Ureter (tissue), 1 donor: ENCODE results near the gene NBEA. TPM values are rescaled to one million over a fixed set of nuclear protein-coding genes. Genes with fewer than 3 reads are reported as not detected.
"Not testable (repeated sequence)": the region's sequence is repeated elsewhere in the genome, so short reads cannot be mapped to it uniquely, and the experiment has no call there.

Source experiments
- DNase-seq: peaks from one replicate; pipeline ENCODE4 v3.0.0-alpha.2; 2020; ENCODE audit warnings: low spot score
- total RNA-seq: library from RNA; stranded (reverse); gene quantifications from one replicate; pipeline ENCODE4 v1.2.4, GENCODE V29; 2023
- donor health status: DM: yes; HTN: yes; CAD: no.

Gene NBEA
- 16.7 TPM for total RNA-seq

DNA sequence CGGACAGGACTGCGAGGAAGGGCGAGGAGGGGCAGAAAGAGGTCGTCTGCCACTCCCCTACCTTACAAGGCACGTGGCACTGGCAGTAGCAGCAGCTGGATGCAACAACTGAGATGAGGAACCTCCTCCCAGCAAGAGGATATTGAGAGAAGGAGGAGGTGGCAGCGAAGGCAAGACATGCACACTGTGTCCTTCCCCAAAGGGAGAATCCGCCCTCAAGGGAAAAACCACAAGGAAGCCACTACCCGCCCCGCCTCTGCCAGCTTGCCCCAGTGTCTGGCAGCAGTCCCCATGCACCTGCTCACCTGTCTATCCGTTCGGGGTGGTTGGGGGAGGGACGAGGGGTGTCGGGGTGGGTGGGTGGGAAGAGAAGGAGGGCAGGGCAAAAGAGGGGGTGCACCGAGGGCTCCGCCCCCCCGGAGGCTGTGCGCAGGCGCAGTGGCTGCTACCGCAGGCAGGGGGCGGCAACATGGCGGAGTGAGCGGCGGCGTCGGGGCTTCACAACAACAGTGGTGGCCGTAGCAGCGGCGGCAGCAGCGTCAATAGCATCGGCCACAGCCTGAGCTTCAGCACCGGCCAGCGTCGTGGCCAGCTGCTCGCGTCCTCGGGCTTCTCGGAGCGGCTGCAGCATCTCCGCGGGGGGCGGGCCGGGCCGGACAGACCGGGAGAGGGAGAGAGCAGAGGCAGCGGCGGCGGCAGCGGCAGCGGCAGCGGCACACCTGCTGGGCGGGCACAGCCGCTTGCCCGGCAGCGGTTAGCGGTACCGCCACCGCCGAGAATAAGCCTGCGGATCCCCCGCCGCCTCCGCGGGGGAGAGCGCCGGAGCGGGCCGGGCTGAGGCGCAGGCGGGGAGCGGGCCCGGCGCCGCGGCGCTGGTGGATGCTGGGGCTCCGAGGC lies at the start of gene NBEA:
NBEA (plus strand) TSS at position 436 of the 897 bp plus-strand sequence. CDS start 551 bp downstream, outside the sequence.
- peak; percentile 77 for DNase-seq

DNA sequence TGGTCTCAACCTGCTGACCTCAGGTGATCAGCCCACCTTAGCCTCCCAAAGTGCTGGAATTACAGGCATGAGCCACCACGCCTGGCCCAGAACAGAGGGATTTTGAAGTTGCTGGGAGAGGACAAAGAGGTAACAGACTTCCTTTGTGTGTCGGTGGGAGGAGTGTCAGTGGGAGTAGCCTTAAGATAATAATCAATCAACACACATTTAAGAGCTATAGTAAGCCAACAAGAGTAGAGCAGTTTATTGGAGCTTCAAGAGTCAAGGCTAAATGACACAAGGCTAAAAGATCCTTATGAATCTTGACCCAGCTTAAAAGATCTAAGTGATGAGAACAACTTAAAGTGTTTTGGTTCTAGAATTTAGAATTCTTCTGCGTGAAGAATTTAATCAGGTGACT lies 47.3 kb upstream of the NBEA start:
- no peak for DNase-seq

DNA sequence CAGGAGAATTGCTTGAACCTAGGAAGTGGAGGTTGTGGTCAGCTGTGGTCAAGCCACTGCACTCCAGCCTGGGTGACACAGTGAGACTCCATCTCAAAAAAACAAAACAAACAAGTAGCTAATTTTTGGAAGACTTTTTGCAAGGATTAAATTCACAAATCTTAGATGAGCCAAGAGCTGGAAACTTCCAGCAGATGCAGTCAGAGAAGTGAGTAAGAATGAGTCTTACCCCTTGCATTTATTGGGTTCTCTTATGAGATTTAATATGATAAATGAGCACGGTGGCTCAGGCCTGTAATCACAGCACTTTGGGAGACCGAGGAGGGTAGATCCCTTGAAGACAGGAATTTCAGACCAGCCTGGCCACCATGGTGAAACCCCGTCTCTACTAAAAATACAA lies 44.9 kb upstream of the NBEA start:
- DNase-seq = no peak

GRCh38 chr13:34899888-34900287 lies 42.2 kb upstream of the NBEA start:
- DNase-seq = no peak

DNA sequence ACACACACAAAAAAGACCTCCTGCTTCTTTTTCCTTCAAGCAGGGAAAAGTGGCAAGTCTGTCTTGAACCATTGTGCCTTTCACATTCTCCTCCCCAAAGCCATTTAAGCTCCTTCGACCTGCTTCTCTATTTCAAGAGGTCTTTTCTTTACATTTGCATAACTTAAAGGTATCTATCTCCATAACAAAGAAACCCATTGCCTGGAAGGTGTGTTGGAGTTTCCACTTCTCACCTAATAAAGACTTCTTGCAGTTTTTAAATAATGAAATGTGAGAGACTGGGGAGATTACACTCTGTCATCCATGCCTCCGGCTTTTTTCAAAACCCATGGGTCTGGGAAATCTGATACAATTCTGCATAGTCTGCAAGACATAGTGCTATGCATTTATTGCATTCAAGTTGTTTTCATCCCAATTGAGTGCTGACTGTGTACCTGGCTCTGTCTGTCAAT lies 41.8 kb upstream of the NBEA start:
- DNase-seq = no peak

DNA sequence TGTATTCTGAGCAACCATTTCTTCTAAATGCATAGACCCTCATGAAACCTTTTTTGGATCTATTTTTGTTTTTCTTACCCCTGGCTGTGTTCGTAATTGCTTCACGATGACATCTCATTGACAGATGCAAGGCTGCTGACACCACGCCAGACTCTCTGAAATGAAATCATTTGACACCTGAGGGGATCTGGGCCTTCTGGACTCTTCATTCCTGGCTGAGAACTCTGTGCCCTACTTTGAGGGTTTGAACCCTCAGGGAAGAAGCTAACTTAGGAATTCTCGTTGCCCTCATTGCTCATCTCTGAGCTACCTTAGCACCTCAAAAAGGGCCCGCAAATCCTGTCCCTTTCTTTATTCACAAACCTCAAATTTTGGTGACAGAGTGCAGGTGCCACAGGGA lies 40.5 kb upstream of the NBEA start:
- no peak for DNase-seq

- no peak for DNase-seq
Observed at GRCh38 chr13:34911159-34911558, 30.9 kb upstream of the NBEA start.

DNA sequence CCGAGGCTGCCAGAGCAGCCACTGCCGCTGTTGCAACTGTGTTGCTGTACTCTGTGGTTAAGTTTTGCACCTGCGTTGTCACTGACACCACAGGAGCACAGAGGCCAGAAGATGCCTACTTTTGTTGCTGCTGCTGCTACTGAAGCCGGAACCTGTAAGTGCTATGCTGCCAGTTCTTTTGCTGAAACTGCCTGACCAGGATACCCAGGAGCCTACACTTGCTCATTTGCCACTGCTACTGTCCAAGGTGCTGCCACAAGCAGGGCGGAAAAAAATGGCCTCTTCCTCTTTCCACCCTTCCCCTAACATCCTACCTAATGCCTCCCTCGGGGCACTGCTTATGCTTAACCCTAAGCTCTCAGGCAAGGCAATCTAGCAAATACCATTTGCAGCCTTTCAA lies 29.0 kb upstream of the NBEA start:
- DNase-seq = no peak

GRCh38 chr13:34914416-34914815 lies 27.7 kb upstream of the NBEA start:
- no peak for DNase-seq

GRCh38 chr13:34926508-34926907 lies 15.6 kb upstream of the NBEA start:
- no peak for DNase-seq

DNA sequence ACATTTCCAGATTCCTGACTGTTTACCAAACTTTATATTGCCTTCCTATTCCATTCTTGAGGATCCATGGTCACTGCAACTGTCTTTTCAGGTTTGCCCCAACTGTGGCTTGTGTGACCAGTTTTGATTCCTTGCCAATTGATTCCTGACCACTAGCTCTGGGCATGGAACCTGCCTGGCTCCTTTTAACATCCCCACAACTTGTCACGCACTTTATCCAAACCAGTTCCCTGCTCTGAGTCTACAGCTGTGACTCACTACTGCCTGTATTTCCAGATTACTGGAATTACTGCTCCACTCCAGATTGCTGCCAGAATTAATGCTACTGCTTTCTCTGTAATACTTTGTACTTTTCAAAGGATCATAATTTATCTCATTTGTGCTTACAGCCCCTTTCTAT lies 13.4 kb upstream of the NBEA start:
- not testable (repeated sequence) for DNase-seq

GRCh38 chr13:34931572-34931971 lies 10.5 kb upstream of the NBEA start:
- DNase-seq = no peak

DNA sequence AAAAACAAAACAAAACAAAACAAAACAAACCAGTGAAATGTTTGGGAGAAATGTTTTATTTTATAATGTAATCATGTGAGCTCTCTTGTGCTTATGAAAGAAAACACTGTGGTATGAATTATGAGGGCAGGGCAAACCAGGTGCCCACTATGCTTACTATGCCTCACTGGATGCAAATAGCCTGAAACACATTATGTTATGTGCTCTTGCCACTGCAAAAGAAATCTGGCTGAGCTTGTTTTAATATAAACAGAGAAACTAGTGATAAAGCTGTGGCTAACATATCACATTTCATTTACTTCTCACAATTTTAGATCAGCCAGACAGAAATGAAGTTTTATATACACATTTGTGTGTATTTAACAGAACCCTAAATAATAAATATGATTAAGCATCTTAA lies 8.7 kb upstream of the NBEA start:
- DNase-seq = no peak

DNA sequence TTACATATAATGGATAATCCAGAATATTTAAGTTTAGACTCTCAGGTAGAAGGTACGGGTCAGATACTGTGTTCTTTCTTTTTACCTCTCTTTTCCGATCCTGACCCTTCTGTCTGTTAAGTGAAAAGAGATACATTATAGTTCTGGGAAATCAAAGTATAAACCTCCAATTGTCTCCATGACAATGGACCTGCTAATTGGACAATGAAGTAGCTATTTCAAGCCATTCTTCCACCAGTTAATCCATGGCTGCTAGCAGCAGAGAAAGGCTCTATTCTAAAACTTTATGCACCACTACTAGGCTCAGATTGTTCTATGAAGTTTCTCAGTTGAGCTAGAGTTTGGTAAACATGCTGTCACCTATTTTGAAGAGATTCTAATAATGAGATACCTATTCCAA lies 8.3 kb upstream of the NBEA start:
- no peak for DNase-seq

DNA sequence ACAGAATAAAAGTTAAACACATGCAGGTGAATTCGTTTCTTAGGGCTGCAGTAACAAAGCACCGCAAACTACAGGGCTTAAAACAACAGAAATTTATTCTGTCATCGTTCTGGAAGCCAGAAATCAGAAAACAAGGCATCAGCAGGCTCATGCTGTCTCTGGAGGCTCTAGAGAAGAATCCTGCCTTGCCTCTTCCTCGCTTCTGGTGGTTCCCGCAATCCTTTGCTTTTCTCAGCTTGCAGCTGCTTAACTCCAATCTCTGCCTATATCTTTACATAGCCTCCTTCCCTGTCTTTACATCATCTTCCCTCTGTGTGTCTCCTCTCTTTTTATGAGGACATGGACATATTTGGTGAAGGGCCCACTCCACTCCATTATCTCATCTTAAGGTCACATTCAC lies 6.2 kb upstream of the NBEA start:
- DNase-seq = no peak

DNA sequence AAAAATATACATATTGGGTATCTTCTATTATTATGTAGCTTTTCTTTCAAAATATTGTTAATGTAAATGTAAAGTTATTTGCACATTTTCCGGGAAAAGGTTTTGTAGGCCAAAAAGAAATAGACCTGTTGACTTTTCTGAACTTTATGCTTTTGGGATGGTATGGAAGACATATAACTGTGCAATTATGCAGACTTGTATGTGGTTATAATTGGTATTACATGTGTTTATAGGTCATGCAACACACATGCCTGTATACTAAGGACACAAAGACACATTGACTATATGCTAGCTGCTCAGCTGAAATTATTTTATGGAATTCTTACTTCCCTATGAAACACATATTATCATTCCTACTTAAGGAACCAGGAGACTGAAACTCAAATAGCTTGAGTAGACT lies 2.3 kb upstream of the NBEA start:
- no peak for DNase-seq

DNA sequence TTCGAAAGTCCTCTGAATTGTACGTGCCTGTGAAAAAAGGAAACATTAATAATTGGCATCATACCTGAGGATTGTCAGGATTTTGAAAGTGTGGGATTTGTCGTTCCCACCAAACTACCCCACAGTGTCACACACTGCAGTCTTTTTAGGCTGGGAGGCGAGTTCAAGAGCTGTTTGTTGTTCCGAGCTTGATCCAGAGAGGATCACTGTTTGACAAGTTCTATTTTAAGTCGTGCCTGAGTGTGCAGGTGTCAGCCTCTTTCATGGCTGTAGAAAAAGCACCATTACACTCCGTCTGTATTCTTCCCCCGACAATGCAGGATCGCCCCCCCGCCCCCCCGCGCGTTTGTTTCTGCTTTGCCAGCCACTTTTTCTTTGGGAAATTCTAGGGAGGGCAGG lies 635 bp upstream of the NBEA start:
- DNase-seq = no peak

DNA sequence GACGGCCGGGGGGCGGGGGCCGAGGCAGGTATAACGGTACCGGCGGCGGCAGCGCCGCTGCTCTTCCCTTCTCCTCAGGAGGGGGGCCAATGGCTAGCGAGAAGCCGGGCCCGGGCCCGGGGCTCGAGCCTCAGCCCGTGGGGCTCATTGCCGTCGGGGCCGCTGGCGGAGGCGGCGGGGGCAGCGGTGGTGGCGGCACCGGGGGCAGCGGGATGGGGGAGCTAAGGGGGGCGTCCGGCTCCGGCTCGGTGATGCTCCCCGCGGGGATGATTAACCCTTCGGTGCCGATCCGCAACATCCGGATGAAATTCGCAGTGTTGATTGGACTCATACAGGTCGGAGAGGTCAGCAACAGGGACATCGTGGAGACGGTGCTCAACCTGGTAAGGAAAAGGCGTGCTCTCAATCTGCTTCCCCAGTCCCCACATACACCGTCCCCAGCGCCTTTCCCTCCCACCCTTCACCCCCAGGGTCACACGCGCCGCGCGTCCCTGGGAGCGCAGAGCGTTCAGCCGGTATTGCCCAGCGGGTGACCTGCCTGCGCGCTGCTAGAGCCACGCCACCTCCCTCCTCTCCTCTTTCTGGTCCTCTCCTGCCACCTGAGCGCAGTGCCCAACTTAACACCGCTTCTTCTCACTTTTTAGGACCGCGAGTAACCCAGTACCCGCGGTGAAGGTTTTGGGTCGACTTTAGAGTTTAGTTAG lies 814 bp downstream of the NBEA start:
- peak; percentile 41 for DNase-seq

GRCh38 chr13:34943436-34944273 lies 1.6 kb downstream of the NBEA start:
- no peak for DNase-seq

DNA sequence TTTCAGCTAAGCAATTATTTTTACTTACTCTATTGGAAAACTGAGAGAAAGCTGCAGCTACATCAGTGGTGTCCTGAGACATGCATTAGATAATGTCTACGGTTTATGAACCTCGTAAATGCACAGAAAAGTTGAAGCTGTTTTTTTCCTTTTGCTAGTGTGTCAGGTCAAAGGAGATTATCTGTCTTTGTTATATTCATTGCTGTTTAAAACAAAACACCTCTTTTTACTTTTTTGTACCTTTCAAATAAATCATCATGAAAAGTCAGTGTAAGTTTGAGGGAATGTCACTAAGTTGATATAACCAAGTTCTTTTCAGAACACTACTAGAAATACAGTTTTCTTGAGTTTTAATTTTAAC lies 2.2 kb downstream of the NBEA start:
- no peak for DNase-seq

DNA sequence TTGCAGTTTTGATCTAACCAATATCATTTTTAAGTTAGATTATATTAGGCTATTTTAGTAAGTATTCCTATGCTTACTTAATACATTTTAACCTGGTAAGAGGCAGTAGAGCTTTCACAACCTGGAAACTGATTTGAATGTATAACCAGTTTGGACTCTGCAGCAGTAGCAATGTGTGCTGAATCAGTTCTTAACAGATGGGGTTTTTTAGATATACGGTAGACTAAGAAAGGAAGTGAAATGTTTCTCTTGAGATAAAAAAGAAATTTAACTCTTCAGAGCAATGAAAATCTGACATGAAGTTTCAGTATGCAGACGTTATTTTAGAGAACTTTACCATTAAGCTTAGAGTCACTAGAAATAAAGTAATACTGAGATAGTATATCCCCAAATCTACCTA lies 2.7 kb downstream of the NBEA start:
- DNase-seq = no peak

GRCh38 chr13:34951528-34951927 lies 9.5 kb downstream of the NBEA start:
- no peak for DNase-seq
